ENCODE measurements around the gene UBQLNL.

Gene UBQLNL

GRCh38 chr11:5507933-5508305 is 8.6 kb downstream of the UBQLNL start:
- DNase-seq (ENCODE audit: low read depth in 1 of 2, low spot score in 1 of 2): no peak

DNA sequence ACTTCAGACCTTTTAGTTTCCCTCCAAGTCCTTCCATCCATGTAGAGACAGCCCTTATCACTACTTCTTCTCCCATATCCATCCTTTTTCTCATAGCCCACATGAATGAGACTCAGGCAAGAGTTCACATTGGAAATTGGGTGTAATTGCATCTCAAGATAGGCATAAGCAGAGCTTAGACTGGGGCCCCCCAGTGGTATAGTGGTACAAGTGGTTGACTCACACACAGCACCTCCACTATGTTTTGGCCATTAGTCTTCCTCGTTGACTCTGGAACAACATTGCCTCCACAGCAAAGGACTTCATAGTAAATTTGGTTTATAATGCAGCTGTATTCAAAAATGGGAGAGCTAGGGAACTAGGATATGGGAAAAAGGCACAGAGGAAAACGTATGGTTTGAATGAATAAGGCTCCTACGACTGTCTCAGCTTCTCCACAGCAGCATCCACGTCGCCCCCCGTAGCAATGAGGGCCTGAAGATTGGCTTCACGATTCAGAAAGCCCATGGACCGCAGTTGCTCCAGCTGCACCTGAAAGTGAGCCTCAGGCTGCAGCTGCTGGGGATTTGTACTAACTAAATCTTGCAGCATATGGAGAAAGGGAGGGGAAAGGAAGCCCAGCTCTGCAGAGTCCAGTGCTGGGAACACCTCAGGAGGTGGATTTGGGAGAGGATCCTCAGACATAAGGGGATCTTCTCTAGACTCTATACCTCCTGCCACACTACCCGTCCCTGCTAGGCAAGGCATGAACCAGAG is 9.1 kb downstream of the UBQLNL start:
- no peak for DNase-seq (ENCODE audit: low read depth in 1 of 2, low spot score in 1 of 2)

DNA sequence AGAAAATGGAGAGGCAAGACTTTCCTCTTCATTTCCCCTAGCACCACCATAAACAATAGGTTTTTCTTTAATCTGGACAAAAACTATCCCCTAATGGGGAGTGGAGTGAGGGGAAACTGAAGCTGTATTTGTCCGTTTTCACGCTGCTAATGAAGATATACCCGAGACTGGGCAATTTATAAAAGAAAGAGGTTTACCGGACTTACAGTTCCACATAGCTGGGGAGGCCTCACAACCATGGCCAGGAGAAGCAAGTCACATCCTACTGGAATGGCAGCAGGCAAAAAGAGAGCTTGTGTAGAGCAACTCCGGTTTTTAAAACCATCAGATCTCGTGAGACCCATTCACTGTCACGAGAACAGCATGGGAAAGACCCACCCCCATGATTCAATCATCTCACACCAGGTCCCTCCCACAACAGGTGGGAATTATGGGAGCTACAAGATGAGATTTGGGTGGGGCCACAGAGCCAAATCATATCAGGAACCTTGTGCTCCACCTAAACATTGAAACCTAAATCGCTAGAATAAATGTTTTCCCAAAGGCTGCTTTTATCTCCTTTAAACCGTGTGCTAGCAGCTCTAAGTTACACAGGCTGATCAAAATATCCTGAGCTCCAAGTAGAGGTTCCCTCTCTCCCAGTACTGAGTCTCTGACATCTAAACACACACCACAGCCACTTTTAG is 11.0 kb downstream of the UBQLNL start:
- DNase-seq (ENCODE audit: low read depth in 1 of 2, low spot score in 1 of 2): no peak

DNA sequence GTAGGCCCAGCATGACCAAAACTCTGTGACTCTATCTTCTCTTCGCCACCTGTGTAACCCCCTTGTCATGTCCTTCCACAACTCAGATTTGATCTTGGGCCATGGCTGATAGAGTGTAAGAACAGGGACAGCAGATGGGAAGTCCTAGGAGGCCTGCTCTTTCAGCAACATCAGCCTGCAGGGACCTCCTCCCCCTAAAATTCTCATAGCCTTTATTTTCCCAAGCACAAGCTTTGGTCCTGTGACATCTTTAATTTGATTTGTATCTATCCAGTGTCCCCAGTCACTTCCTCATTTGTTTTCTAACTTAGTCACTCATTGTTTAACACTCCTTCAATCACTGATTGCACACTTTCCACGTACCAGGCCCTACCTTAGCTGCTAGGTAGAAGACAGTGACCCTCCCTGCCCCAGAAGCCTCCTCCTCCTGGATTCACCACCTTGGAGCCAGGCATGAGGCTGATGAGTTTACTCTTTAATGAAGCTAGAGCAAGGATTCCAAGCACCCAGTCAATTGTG is 12.0 kb downstream of the UBQLNL start:
- DNase-seq (ENCODE audit: low read depth in 1 of 2, low spot score in 1 of 2): no peak

- no peak for DNase-seq (ENCODE audit: low read depth in 1 of 2, low spot score in 1 of 2)
Measured at GRCh38 chr11:5500393-5500801, 16.1 kb downstream of the UBQLNL start.

- no peak for DNase-seq (ENCODE audit: low read depth in 1 of 2, low spot score in 1 of 2)
Measured at GRCh38 chr11:5499671-5500070, 16.8 kb downstream of the UBQLNL start.

- DNase-seq (ENCODE audit: low read depth in 1 of 2, low spot score in 1 of 2): no peak
Measured at GRCh38 chr11:5489576-5490357, 26.7 kb downstream of the UBQLNL start.

DNA sequence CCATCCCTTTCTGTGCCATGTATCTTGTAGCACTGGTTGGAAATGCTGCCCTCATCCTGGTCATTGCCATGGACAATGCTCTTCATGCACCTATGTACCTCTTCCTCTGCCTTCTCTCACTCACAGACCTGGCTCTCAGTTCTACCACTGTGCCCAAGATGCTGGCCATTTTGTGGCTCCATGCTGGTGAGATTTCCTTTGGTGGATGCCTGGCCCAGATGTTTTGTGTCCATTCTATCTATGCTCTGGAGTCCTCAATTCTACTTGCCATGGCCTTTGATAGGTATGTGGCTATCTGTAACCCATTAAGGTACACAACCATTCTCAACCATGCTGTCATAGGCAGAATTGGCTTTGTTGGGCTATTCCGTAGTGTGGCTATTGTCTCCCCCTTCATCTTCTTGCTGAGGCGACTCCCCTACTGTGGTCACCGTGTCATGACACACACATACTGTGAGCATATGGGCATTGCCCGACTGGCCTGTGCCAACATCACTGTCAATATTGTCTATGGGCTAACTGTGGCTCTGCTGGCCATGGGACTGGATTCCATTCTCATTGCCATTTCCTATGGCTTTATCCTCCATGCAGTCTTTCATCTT is 27.6 kb downstream of the UBQLNL start:
- no peak for DNase-seq (ENCODE audit: low read depth in 1 of 2, low spot score in 1 of 2)

DNA sequence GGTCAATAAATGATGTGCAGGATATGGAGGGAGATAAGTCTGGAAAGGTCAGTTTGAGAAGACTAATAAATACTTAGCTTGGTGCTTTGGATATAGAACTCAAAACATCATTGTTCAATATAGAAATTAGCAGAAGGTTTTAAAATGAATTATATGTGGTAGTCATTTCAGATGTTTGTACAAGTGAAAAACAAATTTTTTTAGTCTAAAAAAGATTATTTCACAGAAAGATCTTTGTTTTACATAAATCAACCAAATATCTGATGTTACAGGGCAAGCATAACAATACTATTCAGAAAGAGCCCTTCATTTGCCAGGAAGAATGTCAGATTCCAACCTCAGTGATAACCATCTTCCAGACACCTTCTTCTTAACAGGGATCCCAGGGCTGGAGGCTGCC is 28.1 kb downstream of the UBQLNL start, which contains the start of gene OR52D1:
Gene OR52D1, plus strand, starts transcription at position 301 of the 400 bp plus-strand sequence. Its CDS starts 22 bp downstream, at position 323.
- no peak for DNase-seq (ENCODE audit: low read depth in 1 of 2, low spot score in 1 of 2)

GRCh38 chr11:5486421-5486820 is 30.1 kb downstream of the UBQLNL start:
- no peak for DNase-seq (ENCODE audit: low read depth in 1 of 2, low spot score in 1 of 2)

DNA sequence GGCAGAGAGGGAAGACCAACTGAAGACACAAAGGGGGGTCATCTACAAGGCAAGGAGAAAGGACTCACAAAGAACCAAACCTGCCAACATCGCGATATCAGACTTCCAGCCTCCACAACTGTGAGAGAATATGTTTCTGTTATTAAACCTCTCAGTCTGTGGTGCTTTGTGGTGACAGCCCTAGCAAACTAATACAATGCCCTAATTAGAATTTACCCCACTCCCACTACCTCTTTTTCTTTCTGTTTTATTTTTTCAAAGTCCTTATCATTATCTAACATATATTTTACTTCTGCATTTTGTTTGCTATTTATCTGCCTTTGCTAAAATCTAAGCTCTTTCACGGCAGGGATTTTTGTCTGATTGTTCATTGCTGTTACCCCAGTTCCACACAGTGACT is 30.5 kb downstream of the UBQLNL start:
- DNase-seq (ENCODE audit: low read depth in 1 of 2, low spot score in 1 of 2): no peak

DNA sequence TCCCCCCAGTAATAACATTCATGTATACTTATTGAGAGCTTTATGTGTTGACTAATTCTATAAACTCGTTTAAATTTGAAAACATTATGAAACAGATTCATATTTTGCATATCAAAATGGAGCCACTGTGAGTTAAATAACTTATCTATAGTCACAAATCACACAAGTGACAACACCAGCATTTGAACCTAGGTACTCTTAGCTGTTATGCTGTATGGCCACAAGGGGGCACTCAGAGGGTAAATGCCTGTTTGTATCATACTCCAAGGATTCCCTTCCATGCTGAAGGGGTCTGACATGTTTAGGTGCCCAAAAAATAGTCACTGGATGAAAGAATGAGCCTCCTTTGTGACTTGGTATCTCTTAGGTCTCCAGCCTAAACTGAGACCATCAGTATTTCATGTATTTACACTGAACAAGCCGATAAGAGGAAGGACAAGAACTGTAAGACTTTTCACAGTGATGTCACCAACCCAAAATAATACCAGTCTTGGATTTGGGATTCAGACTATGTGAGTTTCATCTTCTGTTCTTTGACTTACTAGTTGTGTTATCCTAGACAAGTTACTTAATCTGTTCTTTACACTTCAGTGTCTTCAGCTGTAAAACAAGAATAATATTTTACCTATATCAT is 40.2 kb downstream of the UBQLNL start:
- DNase-seq (ENCODE audit: low read depth in 1 of 2, low spot score in 1 of 2): no peak

- DNase-seq (ENCODE audit: low read depth in 1 of 2, low spot score in 1 of 2): no peak
Measured at GRCh38 chr11:5473921-5474320, 42.6 kb downstream of the UBQLNL start.

DNA sequence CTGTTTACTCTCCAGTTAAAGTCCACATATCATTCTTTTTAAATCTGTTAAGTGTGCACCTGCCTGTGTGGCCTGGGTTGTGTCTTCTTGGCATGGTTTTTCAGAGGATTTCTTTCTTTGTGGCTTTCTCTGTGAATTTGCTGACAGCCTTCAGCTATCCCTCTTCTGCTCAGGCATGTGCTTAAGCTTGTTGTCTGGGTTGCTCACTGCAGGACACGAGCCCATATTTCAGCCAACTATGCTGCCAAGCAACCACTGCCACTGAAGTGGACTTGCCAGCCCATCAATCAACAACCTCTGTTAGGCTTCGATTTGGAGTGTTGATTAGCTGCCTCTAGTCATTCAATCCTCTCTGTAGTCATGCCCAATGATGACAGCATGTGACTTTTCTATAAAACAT is 49.0 kb downstream of the UBQLNL start:
- DNase-seq (ENCODE audit: low read depth in 1 of 2, low spot score in 1 of 2): no peak
